Testis (tissue), 2 donors: Measurements from ENCODE around the gene RAB3GAP2.

Experiments
- CTCF ChIP-seq, 3 experiments: fragments of 450-650 bp in 2 of 3; fragments of 200-600 bp in 1 of 3; sonication (generic) in 1 of 3; IDR thresholded peaks; one replicate each; pipeline ENCODE4 v1.5.1; 2016 to 2019; ENCODE audit warnings: antibody characterized with exemption in 3 of 3, mild to moderate bottlenecking in 2 of 3, moderate library complexity in 1 of 3
- POLR2A ChIP-seq: fragments of 450-650 bp; IDR thresholded peaks from one replicate; pipeline ENCODE4 v1.6.1; 2017; ENCODE audit warnings: antibody characterized with exemption, mild to moderate bottlenecking, moderate library complexity

DNA sequence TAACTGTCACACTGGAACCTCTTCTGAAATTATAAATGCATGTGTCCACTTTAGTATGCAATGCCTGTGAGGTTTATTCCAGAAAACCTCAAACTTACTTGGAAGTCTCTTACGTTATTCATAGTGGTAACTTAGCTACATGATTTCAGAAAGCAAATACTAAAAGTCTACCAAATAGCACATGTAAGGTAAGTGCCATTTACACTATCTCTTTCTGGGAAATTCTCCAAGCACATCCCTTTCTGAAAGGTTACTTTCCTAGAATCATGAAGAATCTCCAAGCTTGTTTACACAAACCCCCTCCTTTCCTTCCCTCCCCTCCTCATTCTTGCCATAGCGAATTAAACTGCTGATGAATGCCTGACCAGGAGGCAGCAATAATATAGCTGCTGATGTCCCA is 42.5 kb downstream of the RAB3GAP2 start:
- TF ChIP-seq CTCF (IDR thresholded peaks at IDR 0.05) = no peak
- TF ChIP-seq POLR2A = no peak
